GM18951 (cell line): ENCODE measurements around the gene ADGRG2.

Experiments
- POLR2A ChIP-seq: IDR thresholded peaks from 4 replicates; pipeline ENCODE4 v1.6.1; 2011; ENCODE audit warnings: mild to moderate bottlenecking; ENCODE audit not compliant: insufficient read length, insufficient read depth; ENCODE audit errors: extremely low read depth
- in situ Hi-C: fragments of 300-500 bp; cut with MboI; formaldehyde crosslinking; loops from one replicate; pipeline ENCODE4 v1.12.0; 2022; ENCODE audit warnings: low sequenced_read_pairs, mixed read lengths, inconsistent platforms; ENCODE audit not compliant: unreplicated experiment

ADGRG2 gene, protein sequence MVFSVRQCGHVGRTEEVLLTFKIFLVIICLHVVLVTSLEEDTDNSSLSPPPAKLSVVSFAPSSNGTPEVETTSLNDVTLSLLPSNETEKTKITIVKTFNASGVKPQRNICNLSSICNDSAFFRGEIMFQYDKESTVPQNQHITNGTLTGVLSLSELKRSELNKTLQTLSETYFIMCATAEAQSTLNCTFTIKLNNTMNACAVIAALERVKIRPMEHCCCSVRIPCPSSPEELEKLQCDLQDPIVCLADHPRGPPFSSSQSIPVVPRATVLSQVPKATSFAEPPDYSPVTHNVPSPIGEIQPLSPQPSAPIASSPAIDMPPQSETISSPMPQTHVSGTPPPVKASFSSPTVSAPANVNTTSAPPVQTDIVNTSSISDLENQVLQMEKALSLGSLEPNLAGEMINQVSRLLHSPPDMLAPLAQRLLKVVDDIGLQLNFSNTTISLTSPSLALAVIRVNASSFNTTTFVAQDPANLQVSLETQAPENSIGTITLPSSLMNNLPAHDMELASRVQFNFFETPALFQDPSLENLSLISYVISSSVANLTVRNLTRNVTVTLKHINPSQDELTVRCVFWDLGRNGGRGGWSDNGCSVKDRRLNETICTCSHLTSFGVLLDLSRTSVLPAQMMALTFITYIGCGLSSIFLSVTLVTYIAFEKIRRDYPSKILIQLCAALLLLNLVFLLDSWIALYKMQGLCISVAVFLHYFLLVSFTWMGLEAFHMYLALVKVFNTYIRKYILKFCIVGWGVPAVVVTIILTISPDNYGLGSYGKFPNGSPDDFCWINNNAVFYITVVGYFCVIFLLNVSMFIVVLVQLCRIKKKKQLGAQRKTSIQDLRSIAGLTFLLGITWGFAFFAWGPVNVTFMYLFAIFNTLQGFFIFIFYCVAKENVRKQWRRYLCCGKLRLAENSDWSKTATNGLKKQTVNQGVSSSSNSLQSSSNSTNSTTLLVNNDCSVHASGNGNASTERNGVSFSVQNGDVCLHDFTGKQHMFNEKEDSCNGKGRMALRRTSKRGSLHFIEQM

DNA sequence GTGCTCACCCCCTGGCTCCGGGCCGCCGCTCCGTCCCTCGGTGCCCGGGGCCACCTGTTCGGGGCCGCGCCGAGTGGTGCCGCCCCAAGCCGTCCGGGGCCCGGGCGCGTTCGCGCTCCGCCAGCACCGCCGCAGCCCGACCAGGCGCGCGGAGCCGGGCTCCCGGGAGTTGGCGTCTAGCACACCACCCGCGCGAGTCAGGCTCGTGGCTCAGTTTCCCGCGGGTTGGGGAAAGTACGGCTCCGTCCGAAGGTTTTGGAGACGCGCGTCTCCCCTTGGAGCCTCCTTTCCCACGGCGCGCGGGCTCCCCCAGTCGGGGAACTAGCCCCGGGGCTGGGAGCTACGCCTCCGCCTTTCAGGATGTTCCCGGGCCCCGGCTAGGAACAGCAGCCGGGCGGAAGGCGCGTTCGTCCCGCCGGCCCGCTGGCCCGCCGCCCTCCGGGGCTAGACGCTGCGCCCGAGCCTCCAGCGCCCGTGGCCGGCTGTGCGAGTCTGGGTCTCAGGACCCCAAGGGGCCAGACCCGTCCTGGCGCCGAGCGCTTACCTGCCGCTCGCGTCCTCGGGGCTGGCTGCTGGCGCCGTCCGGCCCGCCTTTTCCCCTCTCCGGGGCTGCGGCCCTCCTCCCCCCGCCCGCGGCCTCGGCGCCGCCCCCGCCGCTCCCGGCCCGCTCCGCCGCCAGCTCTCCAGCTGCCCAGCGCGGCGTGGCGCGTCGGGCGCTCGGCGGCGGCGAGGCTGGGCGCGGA is at the start of gene ADGRG2:
ADGRG2 (minus strand) TSS at position 571 of the 743 bp plus-strand sequence. CDS start 53,634 bp downstream, outside the sequence.
- in situ Hi-C loops, result no loop called here
- TF ChIP-seq POLR2A, result no peak

DNA sequence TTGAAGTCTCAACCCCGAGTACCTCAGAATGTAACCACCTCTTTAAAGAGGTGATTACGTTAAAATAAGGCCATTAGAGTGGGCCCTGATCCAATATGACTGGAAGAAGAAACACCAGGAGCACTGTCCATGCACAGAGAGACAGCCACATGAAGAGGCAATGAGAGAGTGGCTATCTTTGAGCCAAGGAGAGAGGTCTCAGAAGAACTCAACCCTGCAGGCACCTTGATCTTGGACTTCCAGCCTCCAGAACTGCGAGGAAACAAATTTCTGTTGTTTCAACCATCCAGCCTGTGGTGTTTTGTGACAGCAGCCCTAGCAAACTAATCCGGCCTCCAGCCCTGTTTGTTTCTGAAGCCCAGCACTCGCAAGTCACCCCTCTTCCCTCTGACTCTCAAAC is 46.3 kb upstream of the ADGRG2 start:
- in situ Hi-C loops, result no loop called here

DNA sequence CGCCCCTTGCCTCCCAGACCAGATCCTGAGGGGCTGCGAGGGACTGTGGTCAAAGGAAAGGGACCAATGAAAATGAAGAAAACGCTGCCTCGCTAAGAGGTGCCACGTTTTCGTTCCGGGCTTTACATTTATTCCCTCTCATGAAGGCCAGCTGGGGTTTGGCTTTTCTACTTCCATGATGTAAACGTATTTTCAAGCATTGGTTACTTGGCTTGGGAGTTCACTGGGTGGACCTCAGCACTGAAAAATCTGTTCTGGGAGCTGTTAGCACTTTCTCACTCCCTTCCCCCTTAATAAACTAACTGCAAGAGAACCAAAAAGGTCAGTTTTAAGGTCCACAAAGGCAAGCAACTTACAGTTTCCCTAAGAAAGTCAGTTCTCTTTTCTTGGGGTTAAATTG is 40.6 kb upstream of the ADGRG2 start:
- in situ Hi-C loops, result no loop called here
- TF ChIP-seq POLR2A, result no peak

More for the DNA sequence above, 46.3 kb upstream of the ADGRG2 start:
- no peak for TF ChIP-seq POLR2A

DNA sequence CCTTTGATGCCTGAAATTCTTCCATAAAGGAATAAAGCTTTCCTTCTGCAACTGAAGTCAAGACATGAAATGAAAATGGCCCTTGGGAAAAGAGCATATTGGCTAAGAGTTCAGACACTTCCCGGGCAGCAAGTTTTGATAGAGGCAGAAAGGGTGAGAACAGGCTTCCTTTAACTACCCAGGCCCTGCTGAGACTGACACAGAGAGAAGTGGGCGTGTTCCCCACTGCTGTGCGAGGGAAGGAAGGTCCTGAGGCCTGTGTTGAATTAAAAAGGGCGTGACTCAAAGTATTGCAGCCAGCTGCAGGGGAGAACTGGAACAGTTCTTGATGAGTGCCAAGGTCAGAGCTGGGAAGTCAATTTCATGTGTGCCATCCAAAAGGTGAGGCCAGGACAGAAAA is 33.9 kb upstream of the ADGRG2 start:
- TF ChIP-seq POLR2A, result no peak
- in situ Hi-C loops, result no loop called here

DNA sequence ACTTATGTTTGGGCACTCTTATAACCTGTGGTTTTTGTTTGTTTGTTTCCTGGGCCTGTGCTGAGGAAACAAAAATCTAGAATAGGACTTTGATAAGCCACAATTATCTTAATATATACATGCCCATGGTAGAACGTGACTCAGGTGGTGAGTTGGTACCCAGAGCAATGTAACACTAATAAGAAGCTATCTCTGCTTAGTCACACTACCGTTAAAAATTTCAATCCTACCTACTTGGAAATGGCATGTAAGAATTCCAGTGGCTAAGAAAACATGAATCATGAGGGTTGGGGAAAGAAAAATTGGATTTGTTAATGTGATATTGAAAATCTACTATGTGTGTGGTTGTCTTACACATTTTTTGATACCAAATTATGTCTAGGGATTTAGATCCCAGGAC is 30.5 kb upstream of the ADGRG2 start:
- no peak for TF ChIP-seq POLR2A
- in situ Hi-C loops, result no loop called here

DNA sequence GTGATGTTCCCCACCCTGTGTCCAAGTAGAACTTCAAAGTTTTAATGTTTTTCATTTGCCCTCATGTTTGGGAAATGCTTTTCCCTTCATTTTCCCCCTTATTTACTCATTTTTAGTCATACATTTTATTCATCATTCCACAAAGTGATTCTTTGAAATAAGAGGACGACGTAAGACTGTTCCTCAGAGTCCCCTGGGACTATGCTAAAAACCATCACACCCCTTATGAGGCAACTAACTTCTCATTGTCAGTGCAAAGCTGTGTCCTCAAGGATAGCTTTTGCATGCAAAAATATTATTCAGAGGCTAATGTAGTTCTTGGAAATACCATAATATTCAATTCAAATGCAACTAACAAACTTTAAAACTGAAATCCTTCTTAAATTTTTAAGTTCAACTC is 14.8 kb upstream of the ADGRG2 start:
- in situ Hi-C loops, result no loop called here
- no peak for TF ChIP-seq POLR2A

DNA sequence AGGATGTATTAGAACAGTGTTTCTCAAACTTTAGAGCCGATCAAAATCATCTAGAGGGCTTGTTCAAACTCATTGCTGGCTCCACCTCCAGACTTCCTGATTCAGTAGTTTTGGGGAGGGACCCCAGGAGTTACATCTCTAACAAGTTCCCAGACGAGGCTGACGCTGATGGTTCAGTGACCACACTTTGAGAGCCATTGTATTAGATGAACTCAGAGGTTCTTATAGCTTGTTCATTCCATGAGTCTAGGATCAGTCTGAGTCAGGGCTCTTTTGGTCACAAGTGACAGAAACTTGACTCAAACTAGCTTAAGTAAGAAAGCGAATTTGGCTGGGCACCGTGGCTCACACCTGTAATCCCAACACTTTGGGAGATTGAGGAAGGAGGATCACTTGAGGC is 11.5 kb upstream of the ADGRG2 start:
- TF ChIP-seq POLR2A, result no peak
- in situ Hi-C loops, result no loop called here

DNA sequence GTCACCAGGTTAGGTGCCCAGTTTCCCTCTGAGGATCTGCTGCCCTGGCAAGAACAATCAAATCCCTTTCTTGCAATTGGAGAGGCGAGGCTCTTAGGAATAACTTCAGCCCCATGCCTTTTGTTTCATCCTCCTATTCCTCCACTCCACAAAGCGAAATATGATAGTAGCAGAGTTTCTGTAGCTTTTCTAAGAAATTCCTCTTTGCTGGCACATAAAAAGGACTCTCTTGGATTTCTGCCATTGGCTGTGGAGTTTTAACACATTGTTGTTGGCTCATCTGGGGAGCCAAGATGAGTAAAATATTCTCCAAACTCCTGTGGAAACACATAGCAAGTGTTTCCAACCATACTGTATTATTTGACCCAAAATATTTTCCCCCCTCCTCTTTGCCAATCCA is 11.0 kb upstream of the ADGRG2 start:
- in situ Hi-C loops, result no loop called here
- no peak for TF ChIP-seq POLR2A

DNA sequence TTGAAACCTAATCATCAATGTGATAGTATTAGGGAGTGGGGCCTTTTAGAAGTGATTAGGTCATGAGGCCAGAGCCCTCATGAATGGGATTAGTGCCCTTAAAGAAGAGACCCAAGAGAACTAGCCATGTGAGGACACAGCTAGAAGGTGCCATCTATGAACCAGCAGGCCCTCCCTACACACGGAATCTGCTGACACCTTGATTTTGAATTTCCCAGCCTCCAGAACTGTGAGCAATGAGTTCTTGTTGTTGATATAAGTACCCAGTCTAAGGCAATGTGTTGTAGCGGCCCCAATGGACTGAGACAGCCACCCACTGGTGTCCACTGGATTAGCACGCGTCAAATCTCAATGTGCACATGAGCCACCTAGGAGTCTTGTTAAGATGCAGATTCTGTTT is 8.4 kb upstream of the ADGRG2 start:
- in situ Hi-C loops, result no loop called here

DNA sequence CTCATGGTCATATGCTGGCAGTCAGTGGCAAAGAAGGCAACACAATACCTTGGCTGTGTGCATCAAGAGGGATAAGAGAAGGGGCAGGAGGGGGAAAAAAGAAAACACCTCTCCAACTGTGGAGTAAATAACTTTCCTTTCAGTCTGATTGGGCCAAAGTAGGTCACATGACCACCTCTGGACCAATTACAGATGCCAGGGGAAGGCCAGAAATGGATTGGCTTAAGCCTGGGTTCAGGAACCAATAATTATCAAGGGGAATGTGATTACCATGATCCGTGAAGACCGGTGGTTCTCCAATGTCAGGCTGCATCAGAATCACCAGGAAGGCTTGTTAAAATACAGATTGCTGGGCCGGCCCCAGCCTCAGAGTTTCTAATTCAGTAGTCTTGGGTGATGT is 7.4 kb upstream of the ADGRG2 start:
- in situ Hi-C loops, result no loop called here
- TF ChIP-seq POLR2A, result no peak

More for the DNA sequence above, 8.4 kb upstream of the ADGRG2 start:
- no peak for TF ChIP-seq POLR2A

DNA sequence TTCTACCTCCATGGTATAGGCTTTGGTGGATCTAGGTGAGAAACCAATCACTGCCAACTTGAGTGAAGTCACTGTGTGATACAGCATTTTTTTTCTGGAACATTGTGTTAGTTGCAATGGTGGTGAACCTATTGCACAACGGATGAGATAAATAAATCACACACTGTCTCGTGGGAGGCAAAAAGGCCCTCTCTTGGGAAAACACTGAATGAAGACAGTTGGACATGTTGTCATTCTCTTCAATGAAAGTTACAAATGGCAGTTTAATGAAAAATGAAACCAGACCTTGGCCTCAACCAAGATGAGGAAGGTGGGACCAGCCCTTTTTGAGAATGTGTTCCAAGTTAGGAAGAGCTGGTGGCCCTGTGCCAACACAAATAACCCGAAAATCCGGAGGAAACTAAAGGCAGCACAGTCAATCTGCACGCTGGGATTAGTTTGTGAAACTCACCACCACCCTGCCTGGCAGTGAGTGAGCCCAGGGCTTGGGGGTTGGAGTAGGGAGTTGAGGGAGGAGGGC is 5.4 kb upstream of the ADGRG2 start:
- no peak for TF ChIP-seq POLR2A
- in situ Hi-C loops, result no loop called here

DNA sequence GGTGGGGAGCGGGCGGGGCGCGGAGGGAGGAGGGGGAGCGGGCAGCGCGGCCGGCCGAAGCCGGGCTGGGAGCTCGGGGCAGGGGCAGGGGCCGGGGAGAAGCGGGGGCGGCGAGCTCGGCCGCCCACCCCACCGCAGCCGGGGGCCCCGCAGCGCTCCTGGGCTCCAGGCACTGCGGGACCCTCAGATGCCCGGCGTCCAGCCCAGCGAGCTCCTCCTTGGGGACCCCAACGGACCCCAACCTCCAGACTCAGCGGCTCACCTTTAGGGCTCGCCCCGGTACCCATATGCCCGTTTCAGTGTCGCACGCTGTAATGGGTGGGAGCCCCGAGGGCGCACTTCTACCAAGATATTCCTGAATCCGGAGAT is 357 bp upstream of the ADGRG2 start:
- TF ChIP-seq POLR2A, result no peak
- in situ Hi-C loops, result no loop called here

DNA sequence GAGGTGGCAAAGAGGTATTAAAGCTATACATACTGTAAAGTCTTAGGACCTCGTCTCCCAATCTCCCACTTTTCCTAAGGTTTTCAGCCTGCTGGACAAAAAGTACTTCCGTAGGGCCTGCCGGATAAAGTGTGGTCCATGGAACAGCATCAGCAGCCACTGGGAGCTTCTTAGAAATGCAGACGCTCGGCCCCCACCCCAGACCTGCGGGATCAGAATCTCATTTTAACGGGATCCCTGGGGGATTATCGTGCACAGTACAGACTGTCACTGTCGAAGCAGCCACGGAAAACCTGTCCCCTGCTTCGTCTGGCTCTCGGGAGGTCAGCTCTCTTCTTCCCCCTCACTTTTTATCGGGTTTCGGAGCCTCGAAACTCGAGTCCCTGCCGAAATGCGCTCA is 802 bp downstream of the ADGRG2 start:
- in situ Hi-C loops, result no loop called here
- TF ChIP-seq POLR2A, result no peak
